ENCODE results near the gene CTNND2.

Gene CTNND2

GRCh38 chr5:11214864-11215644, 689.2 kb downstream of the CTNND2 start:
- H3K27ac ChIP-seq (ENCODE audit: low read depth, low read length), result no peak overlapping the region
- no peaks in the 10 kb centered on the region for H3K36me3 ChIP-seq (ENCODE audit: control insufficient read depth in 1 of 2, insufficient read depth in 2 of 2, low read length in 2 of 2)
- H3K4me3 ChIP-seq (ENCODE audit: low read depth in 1 of 2, low read length in 2 of 2), result no peak overlapping the region
- H3K4me1 ChIP-seq (ENCODE audit: control insufficient read depth in 1 of 2, insufficient read depth in 2 of 2, low read length in 2 of 2), result no peaks in the 10 kb centered on the region
- no peaks in the 10 kb centered on the region for H3K9me3 ChIP-seq (ENCODE audit: control insufficient read depth in 1 of 2, low read length in 2 of 2)
- H3K9ac ChIP-seq (ENCODE audit: low read depth in 1 of 2, low read length in 2 of 2), result no peak overlapping the region
- H3K27me3 ChIP-seq (ENCODE audit: control insufficient read depth in 1 of 2, insufficient read depth in 2 of 2, low read length in 2 of 2), result no peaks in the 10 kb centered on the region

DNA sequence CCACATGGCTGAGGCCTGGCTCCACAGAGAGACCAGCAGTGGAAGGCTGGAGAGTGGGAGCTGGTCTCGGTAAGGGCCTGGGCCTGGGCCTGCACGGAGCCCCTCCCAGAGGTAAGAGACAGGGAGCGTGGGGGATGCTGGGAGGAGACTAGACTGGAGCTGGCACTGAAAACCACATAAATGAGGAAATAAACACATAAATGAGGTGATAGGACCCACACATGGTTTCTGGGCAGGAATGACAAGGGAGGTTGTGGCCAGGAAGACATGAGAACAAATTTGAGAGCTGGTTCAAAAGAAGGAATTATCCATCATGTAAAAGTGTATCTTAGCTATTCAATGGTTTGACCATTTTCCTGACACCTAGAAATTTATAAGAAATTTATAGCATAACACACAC, 691.5 kb downstream of the CTNND2 start:
- no peak overlapping the region for H3K4me3 ChIP-seq (ENCODE audit: low read depth in 1 of 2, low read length in 2 of 2)
- no peak overlapping the region for H3K9ac ChIP-seq (ENCODE audit: low read depth in 1 of 2, low read length in 2 of 2)

GRCh38 chr5:11197726-11198125, 706.5 kb downstream of the CTNND2 start:
- Histone ChIP-seq H3K27me3 (ENCODE audit: control insufficient read depth in 1 of 2, insufficient read depth in 2 of 2, low read length in 2 of 2) (no peaks in the 10 kb centered on the region), H3K27ac (ENCODE audit: low read depth, low read length) (no peak overlapping the region), H3K9me3 (ENCODE audit: control insufficient read depth in 1 of 2, low read length in 2 of 2) (no peaks in the 10 kb centered on the region), H3K4me3 (ENCODE audit: low read depth in 1 of 2, low read length in 2 of 2) (no peak overlapping the region), H3K36me3 (ENCODE audit: control insufficient read depth in 1 of 2, insufficient read depth in 2 of 2, low read length in 2 of 2) (no peaks in the 10 kb centered on the region), H3K4me1 (ENCODE audit: control insufficient read depth in 1 of 2, insufficient read depth in 2 of 2, low read length in 2 of 2) (no peaks in the 10 kb centered on the region), H3K9ac (ENCODE audit: low read depth in 1 of 2, low read length in 2 of 2) (no peak overlapping the region)

More for the DNA sequence above, 691.5 kb downstream of the CTNND2 start:
- Histone ChIP-seq H3K9me3 (ENCODE audit: control insufficient read depth in 1 of 2, low read length in 2 of 2) (no peaks in the 10 kb centered on the region), H3K27ac (ENCODE audit: low read depth, low read length) (no peak overlapping the region), H3K4me1 (ENCODE audit: control insufficient read depth in 1 of 2, insufficient read depth in 2 of 2, low read length in 2 of 2) (no peaks in the 10 kb centered on the region), H3K36me3 (ENCODE audit: control insufficient read depth in 1 of 2, insufficient read depth in 2 of 2, low read length in 2 of 2) (no peaks in the 10 kb centered on the region), H3K27me3 (ENCODE audit: control insufficient read depth in 1 of 2, insufficient read depth in 2 of 2, low read length in 2 of 2) (no peaks in the 10 kb centered on the region)

DNA sequence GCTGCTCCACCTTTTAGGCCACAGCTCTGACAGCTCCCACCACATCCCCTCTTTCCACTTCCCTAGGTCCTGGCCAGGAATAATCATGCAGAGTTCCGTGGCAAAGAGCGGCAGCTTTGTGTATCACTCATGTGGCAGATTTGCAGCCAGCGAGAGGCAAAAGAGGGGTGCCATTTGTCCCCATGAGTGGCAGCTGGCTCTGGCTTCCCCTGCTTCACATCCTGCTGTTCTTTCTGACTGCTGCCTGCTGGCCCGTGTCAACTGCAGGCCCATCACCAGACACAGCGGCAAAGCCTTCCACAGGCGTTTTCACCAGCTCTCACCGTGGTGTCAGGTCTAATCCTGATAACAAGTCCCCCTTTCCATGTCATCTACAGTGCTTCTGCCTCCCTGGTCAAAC, 712.6 kb downstream of the CTNND2 start:
- Histone ChIP-seq H3K9ac (ENCODE audit: low read depth in 1 of 2, low read length in 2 of 2) (no peak overlapping the region), H3K27ac (ENCODE audit: low read depth, low read length) (no peak overlapping the region), H3K4me3 (ENCODE audit: low read depth in 1 of 2, low read length in 2 of 2) (no peak overlapping the region), H3K27me3 (ENCODE audit: control insufficient read depth in 1 of 2, insufficient read depth in 2 of 2, low read length in 2 of 2) (no peaks in the 10 kb centered on the region), H3K36me3 (ENCODE audit: control insufficient read depth in 1 of 2, insufficient read depth in 2 of 2, low read length in 2 of 2) (no peaks in the 10 kb centered on the region), H3K9me3 (ENCODE audit: control insufficient read depth in 1 of 2, low read length in 2 of 2) (no peaks in the 10 kb centered on the region), H3K4me1 (ENCODE audit: control insufficient read depth in 1 of 2, insufficient read depth in 2 of 2, low read length in 2 of 2) (no peaks in the 10 kb centered on the region)

DNA sequence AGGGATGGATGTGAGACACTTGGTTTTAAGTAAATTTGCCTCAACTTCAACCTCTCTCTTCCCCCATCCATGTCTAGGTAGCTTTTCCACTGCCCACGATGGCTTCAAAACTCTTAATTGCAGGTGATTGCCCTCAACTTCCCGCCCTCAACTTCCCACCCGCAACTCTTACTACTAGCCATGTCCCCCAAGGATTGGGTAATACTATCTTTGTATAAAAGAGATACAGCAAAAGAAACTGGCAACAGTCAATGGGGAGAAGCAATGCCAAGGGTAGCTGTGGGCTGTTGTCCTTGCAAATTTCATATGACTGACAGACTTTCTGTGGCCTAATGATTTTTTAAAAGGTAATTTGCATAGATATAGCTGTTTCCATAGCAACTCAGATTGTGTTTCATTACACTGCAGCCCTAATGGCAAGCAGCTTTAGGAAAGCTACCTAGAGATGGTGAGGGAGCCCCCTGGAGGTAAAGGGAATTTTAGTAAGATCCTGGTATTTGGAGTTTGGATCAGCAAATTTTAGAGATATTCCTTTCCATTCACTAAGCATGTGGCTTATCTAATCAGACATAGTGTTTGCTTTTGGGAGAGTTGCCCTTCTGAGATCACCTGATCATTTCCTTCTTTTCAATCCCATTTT, 721.7 kb downstream of the CTNND2 start:
- Histone ChIP-seq H3K4me1 (ENCODE audit: control insufficient read depth in 1 of 2, insufficient read depth in 2 of 2, low read length in 2 of 2) (no peaks in the 10 kb centered on the region), H3K27ac (ENCODE audit: low read depth, low read length) (no peak overlapping the region), H3K9me3 (ENCODE audit: control insufficient read depth in 1 of 2, low read length in 2 of 2) (no peaks in the 10 kb centered on the region), H3K9ac (ENCODE audit: low read depth in 1 of 2, low read length in 2 of 2) (no peak overlapping the region), H3K27me3 (ENCODE audit: control insufficient read depth in 1 of 2, insufficient read depth in 2 of 2, low read length in 2 of 2) (no peaks in the 10 kb centered on the region), H3K4me3 (ENCODE audit: low read depth in 1 of 2, low read length in 2 of 2) (no peak overlapping the region), H3K36me3 (ENCODE audit: control insufficient read depth in 1 of 2, insufficient read depth in 2 of 2, low read length in 2 of 2) (no peaks in the 10 kb centered on the region)

- H3K36me3 ChIP-seq (ENCODE audit: control insufficient read depth in 1 of 2, insufficient read depth in 2 of 2, low read length in 2 of 2), result no peaks in the 10 kb centered on the region
- no peak overlapping the region for H3K27ac ChIP-seq (ENCODE audit: low read depth, low read length)
- H3K9ac ChIP-seq (ENCODE audit: low read depth in 1 of 2, low read length in 2 of 2), result no peak overlapping the region
- H3K4me3 ChIP-seq (ENCODE audit: low read depth in 1 of 2, low read length in 2 of 2), result no peak overlapping the region
- H3K4me1 ChIP-seq (ENCODE audit: control insufficient read depth in 1 of 2, insufficient read depth in 2 of 2, low read length in 2 of 2), result no peaks in the 10 kb centered on the region
- H3K9me3 ChIP-seq (ENCODE audit: control insufficient read depth in 1 of 2, low read length in 2 of 2), result no peaks in the 10 kb centered on the region
- no peaks in the 10 kb centered on the region for H3K27me3 ChIP-seq (ENCODE audit: control insufficient read depth in 1 of 2, insufficient read depth in 2 of 2, low read length in 2 of 2)
Measured at GRCh38 chr5:11181940-11182339, 722.3 kb downstream of the CTNND2 start.

- H3K9ac ChIP-seq (ENCODE audit: low read depth in 1 of 2, low read length in 2 of 2), result no peak overlapping the region
- H3K9me3 ChIP-seq (ENCODE audit: control insufficient read depth in 1 of 2, low read length in 2 of 2), result no peaks in the 10 kb centered on the region
- no peaks in the 10 kb centered on the region for H3K27me3 ChIP-seq (ENCODE audit: control insufficient read depth in 1 of 2, insufficient read depth in 2 of 2, low read length in 2 of 2)
- H3K27ac ChIP-seq (ENCODE audit: low read depth, low read length), result no peak overlapping the region
- no peak overlapping the region for H3K4me3 ChIP-seq (ENCODE audit: low read depth in 1 of 2, low read length in 2 of 2)
- no peaks in the 10 kb centered on the region for H3K4me1 ChIP-seq (ENCODE audit: control insufficient read depth in 1 of 2, insufficient read depth in 2 of 2, low read length in 2 of 2)
- no peaks in the 10 kb centered on the region for H3K36me3 ChIP-seq (ENCODE audit: control insufficient read depth in 1 of 2, insufficient read depth in 2 of 2, low read length in 2 of 2)
Measured at GRCh38 chr5:11180890-11181289, 723.4 kb downstream of the CTNND2 start.

DNA sequence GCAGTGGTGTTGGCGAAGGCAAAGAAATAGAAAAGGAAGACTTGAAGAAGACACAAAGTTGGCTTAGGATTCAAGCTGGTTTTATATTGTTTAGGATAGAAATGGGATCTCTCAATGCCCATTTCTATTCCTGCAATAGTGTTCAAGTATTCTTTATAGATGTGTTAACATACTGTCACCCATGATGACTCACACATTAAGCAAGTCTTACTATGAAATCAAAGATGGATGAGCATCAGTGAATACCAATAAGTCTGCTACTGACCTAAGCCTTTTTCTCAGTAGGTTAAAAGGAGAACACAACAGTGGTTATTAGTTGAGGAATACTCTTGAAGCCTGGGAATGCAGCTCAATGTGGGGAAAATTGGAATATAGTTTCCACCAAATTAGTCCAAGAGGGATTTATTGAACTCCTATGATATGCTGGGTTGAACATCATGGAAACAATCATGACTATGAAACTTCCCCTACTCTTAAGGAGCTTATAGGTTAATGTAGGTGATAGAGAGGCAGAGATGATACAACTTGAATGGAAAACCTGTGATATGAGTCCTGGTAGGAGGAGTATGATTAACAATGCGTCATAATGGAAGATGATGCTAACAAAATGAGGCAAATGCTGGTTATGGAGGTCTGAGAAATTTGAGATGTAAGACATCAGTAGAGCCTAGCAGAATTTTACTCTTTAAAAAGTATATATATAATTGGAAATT, 726.1 kb downstream of the CTNND2 start:
- Histone ChIP-seq H3K4me1 (ENCODE audit: control insufficient read depth in 1 of 2, insufficient read depth in 2 of 2, low read length in 2 of 2) (no peaks in the 10 kb centered on the region), H3K4me3 (ENCODE audit: low read depth in 1 of 2, low read length in 2 of 2) (no peak overlapping the region), H3K27me3 (ENCODE audit: control insufficient read depth in 1 of 2, insufficient read depth in 2 of 2, low read length in 2 of 2) (no peaks in the 10 kb centered on the region), H3K9me3 (ENCODE audit: control insufficient read depth in 1 of 2, low read length in 2 of 2) (no peaks in the 10 kb centered on the region), H3K36me3 (ENCODE audit: control insufficient read depth in 1 of 2, insufficient read depth in 2 of 2, low read length in 2 of 2) (no peaks in the 10 kb centered on the region), H3K9ac (ENCODE audit: low read depth in 1 of 2, low read length in 2 of 2) (no peak overlapping the region), H3K27ac (ENCODE audit: low read depth, low read length) (no peak overlapping the region)

DNA sequence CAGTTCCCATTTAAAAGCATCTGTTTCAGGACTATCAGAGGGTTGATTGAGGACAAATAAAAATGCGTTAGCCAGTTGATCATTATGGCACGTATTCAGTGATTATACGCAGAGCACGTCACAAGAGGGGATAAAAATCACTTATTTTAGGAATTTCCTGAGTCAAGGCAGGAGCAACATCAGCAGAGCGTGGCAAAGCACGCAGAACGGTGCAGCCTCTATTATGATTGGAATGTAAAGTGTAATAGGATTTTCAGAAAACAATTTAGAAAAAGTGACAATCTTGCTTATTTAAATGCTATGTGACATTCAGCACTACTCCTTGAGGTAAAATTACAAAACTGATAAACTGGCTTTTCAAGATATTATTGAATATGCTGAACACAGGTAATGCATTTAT, 729.7 kb downstream of the CTNND2 start:
- H3K4me3 ChIP-seq (ENCODE audit: low read depth in 1 of 2, low read length in 2 of 2), result no peak overlapping the region
- no peak overlapping the region for H3K27ac ChIP-seq (ENCODE audit: low read depth, low read length)
- H3K9ac ChIP-seq (ENCODE audit: low read depth in 1 of 2, low read length in 2 of 2), result no peak overlapping the region
- no peaks in the 10 kb centered on the region for H3K9me3 ChIP-seq (ENCODE audit: control insufficient read depth in 1 of 2, low read length in 2 of 2)
- H3K27me3 ChIP-seq (ENCODE audit: control insufficient read depth in 1 of 2, insufficient read depth in 2 of 2, low read length in 2 of 2), result no peaks in the 10 kb centered on the region
- H3K36me3 ChIP-seq (ENCODE audit: control insufficient read depth in 1 of 2, insufficient read depth in 2 of 2, low read length in 2 of 2), result no peaks in the 10 kb centered on the region
- no peaks in the 10 kb centered on the region for H3K4me1 ChIP-seq (ENCODE audit: control insufficient read depth in 1 of 2, insufficient read depth in 2 of 2, low read length in 2 of 2)

GRCh38 chr5:11172484-11172883, 731.8 kb downstream of the CTNND2 start:
- no peaks in the 10 kb centered on the region for H3K9me3 ChIP-seq (ENCODE audit: control insufficient read depth in 1 of 2, low read length in 2 of 2)
- no peaks in the 10 kb centered on the region for H3K27me3 ChIP-seq (ENCODE audit: control insufficient read depth in 1 of 2, insufficient read depth in 2 of 2, low read length in 2 of 2)
- no peak overlapping the region for H3K4me3 ChIP-seq (ENCODE audit: low read depth in 1 of 2, low read length in 2 of 2)
- no peak overlapping the region for H3K27ac ChIP-seq (ENCODE audit: low read depth, low read length)
- no peak overlapping the region for H3K9ac ChIP-seq (ENCODE audit: low read depth in 1 of 2, low read length in 2 of 2)
- no peaks in the 10 kb centered on the region for H3K4me1 ChIP-seq (ENCODE audit: control insufficient read depth in 1 of 2, insufficient read depth in 2 of 2, low read length in 2 of 2)
- H3K36me3 ChIP-seq (ENCODE audit: control insufficient read depth in 1 of 2, insufficient read depth in 2 of 2, low read length in 2 of 2), result no peaks in the 10 kb centered on the region

Measured in duodenal mucosa (tissue), 2 donors.